ENCODE results near the gene NFATC1. TPM values are rescaled to one million over a fixed set of nuclear protein-coding genes. Genes with fewer than 3 reads are reported as not detected.

NFATC1 gene
- total RNA-seq, 1 donor from 2014 or later: 21.9 TPM

GRCh38 chr18:79449551-79450288 is 54.0 kb downstream of the NFATC1 start:
- intact Hi-C loops (cut with DNase I): no loop called here
- Histone ChIP-seq H3K27me3 (no peaks in the 10 kb centered on the region), H3K4me3 (no peak overlapping the region), H3K36me3 (peaks cover 0 to 10% of the 10 kb centered on the region in 2 donors), H3K4me1 (no peaks in the 10 kb centered on the region), H3K9me3 (no peaks in the 10 kb centered on the region), H3K27ac (no peak overlapping the region)
- TF ChIP-seq CTCF (IDR thresholded peaks at IDR 0.05): no peak
- no peak for TF ChIP-seq POLR2AphosphoS5 (IDR thresholded peaks at IDR 0.05; ENCODE audit: insufficient read depth in 1 of 2, low read depth in 1 of 2)
- TF ChIP-seq POLR2A (IDR thresholded peaks at IDR 0.05): no peak
- no peak for DNase-seq (ENCODE audit: extremely low spot score in 2 of 2)

- Histone ChIP-seq H3K4me3 (no peak overlapping the region), H3K36me3 (peaks cover 0 to 10% of the 10 kb centered on the region in 2 donors), H3K27ac (no peak overlapping the region), H3K9me3 (no peaks in the 10 kb centered on the region), H3K27me3 (no peaks in the 10 kb centered on the region), H3K4me1 (no peaks in the 10 kb centered on the region)
- TF ChIP-seq POLR2A (IDR thresholded peaks at IDR 0.05): no peak
- no peak for TF ChIP-seq POLR2AphosphoS5 (IDR thresholded peaks at IDR 0.05; ENCODE audit: insufficient read depth in 1 of 2, low read depth in 1 of 2)
- no peak for TF ChIP-seq CTCF (IDR thresholded peaks at IDR 0.05)
- intact Hi-C loops (cut with DNase I): no loop called here
- no peak for DNase-seq (ENCODE audit: extremely low spot score in 2 of 2)
Measured at GRCh38 chr18:79450289-79451080, 54.8 kb downstream of the NFATC1 start.

- H3K36me3 ChIP-seq: peaks cover 0 to 10% of the 10 kb centered on the region in 2 donors
Measured at GRCh38 chr18:79451237-79452125, 55.8 kb downstream of the NFATC1 start.

More at GRCh38 chr18:79451237-79452125, 55.8 kb downstream of the NFATC1 start:
- TF ChIP-seq POLR2AphosphoS5 (IDR thresholded peaks at IDR 0.05; ENCODE audit: insufficient read depth in 1 of 2, low read depth in 1 of 2): no peak
- no peak for TF ChIP-seq POLR2A (IDR thresholded peaks at IDR 0.05)
- TF ChIP-seq CTCF (IDR thresholded peaks at IDR 0.05): no peak
- H3K27ac ChIP-seq: no peak overlapping the region
- no peaks in the 10 kb centered on the region for H3K9me3 ChIP-seq
- no peak overlapping the region for H3K4me3 ChIP-seq
- H3K4me1 ChIP-seq: no peaks in the 10 kb centered on the region
- DNase-seq (ENCODE audit: extremely low spot score in 2 of 2): no peak
- intact Hi-C loops (cut with DNase I): no loop called here
- no peaks in the 10 kb centered on the region for H3K27me3 ChIP-seq

All from vagina (tissue), 2 donors.